CD4-positive, alpha-beta T cell treated with Interleukin-15 for 4 hours (primary cell): ENCODE measurements around the gene R3HDM2.
"Not testable (repeated sequence)": the region's sequence is repeated elsewhere in the genome, so short reads cannot be mapped to it uniquely, and the experiment has no call there.

Source experiments
- DNase-seq: peaks from one replicate; pipeline ENCODE4 v3.0.0-alpha.2; 2020; ENCODE audit warnings: low spot score

The R3HDM2 gene

DNA sequence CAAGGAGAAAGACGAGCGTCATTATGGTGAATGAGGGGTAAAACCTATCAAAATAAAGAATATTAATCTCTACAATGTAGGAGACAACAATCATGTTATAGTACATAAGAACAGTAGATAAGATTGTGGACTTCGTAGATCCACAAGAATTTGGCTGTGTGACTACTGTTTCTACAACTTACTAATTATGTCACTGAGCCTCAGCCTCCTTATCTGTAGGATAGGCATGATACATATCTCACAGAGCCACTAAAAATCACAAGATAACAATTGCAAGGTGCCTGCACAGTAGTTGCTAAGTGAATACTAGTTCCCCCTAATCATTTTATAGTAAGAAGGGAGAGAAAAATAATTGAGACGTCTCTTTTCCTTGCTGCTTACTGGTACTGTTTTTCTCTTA, 101.6 kb downstream of the R3HDM2 start:
- DNase-seq: no peak

DNA sequence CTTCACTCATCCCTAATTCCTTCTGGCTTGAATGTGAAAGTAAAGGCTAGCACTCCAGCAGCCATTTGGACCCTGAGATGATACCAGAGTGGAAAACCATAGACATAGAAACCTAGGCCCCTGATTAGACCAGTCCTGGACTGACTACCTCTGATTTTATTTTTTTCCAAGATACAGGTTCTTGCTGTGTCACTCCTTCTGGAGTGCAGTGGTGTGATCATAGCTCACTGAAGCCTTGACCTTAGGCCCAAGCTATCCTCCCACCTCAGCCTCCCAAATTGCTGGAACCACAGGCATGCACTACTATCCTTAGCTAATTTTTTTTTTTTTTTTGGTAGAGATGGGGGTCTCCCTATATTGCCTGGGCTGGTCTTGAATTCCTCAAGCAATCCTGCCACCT, 105.4 kb downstream of the R3HDM2 start:
- no peak for DNase-seq

DNA sequence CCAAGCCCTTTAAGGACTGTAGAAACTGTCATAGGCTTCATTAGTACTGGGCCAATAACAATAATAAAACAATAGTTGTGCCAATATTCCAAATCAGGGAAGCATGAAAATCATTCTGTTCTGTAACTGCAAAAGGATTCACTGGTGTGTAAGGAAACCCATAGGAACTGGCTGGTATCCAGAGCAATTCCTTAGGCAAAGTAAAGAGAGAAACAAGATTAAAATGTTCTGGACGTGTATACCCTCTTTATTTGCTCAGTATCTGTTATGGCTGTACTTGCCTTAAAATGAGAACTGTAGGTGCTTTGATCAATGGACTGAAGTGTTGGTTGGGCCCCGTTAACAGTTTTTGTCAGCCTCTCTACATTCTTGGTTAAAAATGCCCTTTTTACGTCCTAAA, 107.4 kb downstream of the R3HDM2 start:
- DNase-seq: no peak

DNA sequence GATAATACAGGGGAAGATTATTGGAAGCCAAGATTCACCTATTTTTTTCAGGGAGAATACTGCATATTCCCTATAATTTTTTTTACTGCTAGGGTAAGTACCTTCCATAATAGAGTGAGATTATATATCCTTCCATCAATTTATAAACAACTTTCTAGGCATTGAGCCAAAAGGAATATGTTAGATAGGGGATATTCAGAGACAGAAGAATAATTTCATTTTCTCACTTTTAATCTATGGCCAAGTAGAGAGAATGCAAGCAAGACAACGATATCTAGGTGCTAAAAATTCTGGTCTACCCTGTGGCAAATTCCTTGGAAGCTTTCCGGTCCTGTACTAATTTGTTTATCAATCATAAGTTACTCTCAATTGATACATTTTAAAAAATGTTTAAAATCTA, 110.2 kb downstream of the R3HDM2 start:
- DNase-seq: no peak

DNA sequence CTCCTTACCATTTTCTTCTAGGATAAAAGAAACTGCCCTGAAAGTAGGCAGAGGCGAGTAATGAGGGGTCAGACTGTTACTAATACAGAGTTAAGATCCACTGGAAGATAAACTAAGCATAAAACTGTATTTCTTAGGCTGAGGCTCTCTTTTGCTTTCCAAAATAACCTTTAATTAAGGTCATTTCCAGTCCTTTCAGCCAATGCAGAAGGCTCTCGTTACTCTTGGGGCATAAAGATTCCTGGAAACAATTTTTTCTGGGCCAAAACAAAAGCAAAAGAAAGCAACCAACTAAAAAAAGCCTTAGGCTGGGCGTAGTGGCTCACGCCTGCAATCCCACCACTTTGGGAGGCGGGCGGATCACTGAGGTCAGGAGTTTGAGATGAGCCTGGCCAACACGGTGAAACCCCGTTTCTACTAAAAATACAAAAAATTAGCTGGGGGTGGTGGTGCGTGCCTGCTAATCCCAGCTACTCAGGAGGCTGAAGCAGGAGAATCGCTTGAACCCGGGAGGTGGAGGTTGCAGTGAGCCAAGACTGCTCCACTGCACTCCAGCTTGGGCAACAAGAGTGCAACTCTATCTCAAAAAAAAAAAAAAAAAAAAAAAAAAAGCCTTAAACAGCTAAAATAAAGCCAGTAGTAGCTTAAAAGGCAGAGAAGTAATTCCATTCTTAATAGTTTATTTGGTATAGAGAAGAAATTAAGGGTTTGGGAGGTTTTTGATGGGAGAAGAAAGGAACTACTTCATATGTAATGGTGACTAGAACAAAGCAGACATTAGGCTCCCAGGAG, 111.0 kb downstream of the R3HDM2 start:
- DNase-seq: no peak

DNA sequence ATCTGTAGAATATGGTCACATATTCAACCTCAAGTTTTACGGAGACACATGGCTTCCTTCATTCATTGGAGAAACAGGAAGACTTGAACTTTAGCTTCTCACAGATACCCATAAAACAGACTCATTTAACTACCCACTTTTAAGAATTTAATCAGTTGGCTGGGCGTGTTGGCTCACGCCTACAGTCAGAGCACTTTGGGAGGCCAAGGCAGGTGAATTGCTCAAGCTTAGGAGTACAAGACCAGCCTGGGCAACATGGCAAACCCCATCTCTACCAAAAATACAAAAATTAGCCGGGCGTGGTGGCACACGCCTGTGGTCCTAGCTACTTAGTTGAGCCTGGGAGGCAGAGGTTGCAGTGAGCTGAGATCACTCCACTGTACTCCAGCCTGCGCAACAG, 115.2 kb downstream of the R3HDM2 start:
- DNase-seq: no peak

DNA sequence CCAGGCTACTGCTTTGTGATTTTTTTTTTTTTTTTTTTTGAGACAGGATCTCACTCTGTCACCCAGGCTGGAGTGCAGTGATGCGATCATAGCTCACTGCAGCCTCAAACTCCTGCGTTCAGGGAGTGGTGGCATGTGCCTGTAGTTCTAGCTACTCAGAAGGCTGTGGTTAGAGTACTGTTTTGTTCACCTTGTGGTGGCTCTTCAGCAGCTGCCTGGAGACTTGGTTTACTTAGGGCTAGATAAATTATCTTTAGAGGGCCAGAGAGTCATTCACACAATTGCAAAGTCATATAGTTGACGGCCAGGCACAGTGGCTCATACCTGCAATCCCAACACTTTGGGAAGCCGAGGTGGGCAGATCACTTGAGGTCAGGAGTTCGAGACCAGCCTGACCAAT, 118.6 kb downstream of the R3HDM2 start:
- not testable (repeated sequence) for DNase-seq

DNA sequence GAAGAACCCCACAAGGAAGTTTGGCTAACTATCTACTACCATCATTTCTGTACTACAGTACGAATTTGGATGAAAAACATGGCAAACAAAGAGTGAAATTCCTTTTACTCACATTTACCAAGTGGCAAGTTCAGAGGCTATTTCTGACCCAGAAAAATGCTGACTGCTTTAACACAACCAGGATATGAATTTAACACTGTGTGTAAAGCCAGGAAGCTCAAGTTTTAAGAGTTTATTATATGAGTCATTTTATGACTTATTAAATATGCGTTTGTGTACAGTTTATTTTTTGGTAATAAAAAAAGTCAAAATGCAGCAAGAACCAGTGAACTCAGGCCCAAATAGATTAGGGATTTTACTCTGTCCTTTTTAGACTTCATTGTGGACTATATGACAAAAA, 121.4 kb downstream of the R3HDM2 start:
- no peak for DNase-seq

DNA sequence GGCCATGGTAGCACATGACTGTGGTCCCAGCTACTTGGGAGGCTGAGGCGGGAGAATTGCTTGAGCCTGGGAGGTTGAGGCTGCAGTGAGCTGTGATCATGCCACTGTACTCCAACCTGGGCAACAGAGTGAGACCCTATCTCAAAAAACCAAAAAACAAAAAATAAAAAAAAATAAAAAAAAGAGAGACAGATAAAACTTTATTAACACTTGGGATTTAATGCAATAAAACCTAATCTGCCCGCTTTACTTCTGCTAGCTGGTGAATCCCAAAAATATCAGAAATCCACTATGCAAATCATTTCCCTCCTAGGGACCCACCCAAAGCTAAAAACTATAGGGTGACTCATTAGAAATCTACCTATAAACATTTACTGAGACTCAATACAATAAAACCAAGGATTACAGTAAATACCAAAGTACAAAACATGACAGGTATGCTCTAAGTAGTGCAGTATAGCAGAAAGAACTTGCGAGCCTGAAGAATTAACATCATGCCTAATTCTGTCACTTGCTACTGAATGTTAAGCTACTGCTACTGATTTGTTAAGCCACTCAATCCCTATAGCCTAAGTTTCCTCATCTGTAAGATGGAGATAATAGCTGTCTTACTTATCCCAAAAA, 129.8 kb downstream of the R3HDM2 start:
- no peak for DNase-seq

DNA sequence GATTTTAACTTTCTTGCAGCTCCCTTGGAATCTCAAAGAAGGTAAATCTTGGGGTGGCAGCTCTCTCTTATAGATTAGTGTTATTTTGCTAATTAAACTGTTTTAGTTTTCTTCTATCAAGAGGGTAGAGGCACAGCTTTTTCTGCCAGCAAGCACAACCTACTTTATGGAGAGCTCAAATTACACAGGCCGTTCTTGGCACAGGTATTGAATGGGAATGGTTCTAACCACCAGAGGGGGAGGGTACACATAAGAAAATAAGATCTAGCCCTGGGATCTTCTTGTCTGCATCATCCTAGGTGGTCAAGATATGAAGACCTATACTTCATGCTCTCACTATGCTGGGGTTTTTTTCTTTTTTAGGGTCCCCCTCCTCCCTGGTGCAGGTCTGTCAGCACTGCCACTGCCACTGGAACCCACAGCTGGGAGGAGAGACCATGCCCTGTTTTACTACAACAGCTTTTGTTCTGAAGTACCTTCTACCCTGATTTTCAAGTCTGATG, 131.3 kb downstream of the R3HDM2 start:
- DNase-seq: no peak

DNA sequence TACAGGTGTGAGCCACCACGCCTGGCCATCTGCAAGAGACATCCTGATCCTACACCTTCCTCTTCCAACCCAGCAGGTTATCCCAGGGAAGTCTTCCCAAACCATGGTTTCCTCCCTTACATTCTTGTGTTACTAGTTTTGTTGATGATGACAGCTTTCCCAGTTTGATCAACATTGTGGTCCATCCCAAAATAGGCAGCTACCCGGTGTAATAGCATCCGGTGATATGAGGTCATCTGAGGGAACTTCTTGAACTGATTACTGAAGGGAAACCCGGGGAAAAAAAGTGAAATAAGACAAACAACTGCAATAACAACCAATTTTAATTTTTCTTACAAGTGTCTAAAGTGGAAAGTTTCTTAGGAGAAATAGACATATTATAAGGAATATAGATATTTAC, 134.6 kb downstream of the R3HDM2 start:
- no peak for DNase-seq

DNA sequence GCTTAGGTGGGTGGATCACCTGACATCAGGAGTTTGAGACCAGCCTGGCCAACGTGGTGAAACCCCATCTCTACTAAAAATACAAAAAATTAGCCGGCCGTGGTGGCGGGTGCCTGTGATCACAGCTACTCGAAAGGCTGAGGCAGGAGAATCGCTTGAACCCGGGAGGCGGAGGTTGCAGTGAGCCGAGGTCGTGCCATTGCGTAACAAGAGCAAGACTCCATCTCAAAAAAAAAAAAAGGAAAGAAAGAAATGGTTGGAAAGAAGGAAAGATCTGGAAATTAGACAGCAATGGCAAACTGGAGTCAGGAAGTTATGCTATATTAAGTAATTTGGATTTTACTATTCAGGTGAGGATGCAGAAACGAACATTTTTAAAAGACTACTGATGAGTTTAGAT, 148.8 kb downstream of the R3HDM2 start:
- DNase-seq: not testable (repeated sequence)

DNA sequence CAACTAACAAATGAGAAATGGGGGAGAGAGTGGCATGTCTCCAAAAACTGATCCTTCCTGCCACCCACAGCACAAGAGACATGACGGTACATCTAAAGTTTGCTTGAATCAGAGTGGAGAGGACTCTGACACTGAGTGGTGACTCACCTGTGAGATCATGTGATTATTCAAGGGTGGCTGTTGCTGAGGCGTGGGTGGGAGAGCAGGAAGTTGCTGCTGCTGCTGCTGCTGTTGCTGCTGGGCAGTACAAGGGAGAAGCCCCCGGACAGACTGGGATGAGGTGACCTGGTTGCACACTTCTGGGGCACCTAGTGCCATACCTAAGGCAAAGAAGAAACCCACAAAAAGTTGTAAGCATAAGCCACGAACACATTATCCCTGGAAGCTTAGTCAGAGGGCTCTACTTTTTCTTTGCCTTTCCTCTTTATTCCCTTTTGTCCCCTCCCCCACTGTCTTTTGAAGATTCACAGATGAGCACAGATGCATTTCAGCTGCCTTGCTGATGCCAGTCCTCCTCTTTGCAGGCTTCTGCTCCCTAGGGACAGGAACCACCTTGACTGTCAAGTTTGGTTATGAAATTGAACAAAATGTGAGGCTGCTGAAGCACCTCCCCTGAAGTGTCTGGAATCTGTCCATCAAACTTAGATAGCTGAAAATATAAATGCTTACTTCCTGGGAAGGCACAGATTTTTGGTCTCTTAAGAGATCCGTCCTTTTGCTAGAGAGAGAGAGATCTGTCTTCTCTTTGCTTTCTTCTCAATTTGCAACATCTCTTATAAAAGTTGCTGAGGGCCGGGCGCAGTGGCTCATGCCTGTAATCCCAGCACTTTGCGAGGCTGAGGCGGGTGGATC, 150.4 kb downstream of the R3HDM2 start:
- DNase-seq: peak; percentile 76

DNA sequence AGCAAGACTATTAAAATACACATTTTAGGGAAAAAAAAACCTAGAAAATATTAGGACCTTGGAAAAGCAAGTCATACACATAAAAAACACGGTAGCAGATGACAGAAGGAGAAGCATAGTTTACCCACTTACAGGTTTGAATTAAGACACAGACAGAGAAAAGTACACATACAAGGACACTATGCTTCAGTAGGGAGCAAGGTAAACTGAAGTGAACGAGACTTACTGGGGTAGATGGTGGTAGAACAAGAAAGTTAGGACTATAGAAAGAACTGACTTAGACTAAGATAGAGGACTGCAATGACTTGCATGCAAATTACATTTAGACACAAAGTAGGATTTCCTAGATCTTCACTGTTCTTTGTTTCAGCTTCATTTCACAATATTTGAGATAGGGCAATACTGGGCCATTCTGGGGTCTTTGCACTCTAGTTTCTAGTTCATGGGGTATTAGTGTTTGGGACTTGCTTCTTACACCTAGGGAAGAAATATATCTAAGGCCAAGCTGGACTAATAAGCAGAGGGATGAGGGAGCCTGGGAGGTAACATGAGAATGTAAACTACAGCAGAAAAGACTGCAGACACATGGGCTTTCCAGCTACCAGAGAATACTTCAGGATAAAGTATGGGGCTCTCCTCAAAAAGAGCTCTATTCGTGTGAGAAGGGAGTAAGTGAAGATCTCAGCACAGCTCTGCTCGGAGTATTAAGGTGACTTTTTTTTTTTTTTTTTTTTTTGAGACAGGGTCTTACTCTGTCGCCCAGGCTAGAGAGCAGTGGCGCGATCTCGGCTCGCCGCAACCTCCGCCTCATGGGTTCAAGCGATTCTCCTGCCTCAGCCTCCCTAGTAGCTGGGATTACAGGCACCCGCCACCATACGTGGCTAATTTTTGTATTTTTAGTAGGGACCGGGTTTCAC, 152.1 kb downstream of the R3HDM2 start:
- no peak for DNase-seq

DNA sequence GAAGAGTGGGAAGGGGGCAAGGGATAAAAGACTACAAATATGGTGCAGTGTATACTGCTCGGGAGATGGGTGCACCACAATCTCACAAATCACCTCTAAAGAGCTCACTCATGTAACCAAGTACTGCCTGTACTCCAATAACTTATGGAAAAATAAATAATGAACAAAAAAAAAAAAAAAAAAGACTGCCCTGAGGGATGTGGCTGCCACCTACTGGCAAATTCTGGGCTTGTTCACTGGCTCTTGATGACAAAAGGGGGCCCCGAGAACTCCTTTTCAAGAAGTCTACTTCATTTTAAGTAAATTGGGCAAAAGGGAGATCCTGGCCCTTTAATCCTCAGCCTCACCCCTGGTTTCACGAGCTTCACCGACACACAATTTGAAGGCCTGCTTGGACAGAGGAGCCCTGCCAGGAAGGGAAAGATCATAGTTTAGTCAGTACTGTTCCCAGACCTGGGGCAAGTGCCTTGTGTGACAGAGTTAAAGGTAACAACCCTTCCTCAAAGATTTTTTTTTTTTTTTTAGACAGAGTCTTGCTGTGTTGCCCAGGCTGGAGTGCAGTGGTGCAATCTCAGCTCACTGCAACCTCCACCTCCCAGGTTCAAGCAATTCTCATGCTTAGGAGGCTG, 153.8 kb downstream of the R3HDM2 start:
- DNase-seq: no peak

DNA sequence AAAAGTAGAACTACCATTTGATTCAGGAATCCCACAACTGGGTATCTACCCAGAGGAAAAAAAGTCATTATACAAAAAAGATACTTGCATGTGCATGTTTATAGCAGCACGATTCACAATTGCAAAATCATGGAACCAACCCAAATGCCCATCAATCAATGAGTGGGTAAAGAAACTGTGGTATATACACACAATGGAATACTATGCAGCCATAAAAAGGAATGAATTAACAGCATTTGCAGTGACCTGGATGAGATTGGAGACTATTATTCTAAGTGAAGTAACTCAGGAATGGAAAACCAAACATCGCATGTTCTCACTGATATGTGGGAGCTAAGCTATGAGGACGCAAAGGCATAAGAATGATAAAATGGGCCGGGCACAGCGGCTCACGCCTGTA, 154.6 kb downstream of the R3HDM2 start:
- not testable (repeated sequence) for DNase-seq

DNA sequence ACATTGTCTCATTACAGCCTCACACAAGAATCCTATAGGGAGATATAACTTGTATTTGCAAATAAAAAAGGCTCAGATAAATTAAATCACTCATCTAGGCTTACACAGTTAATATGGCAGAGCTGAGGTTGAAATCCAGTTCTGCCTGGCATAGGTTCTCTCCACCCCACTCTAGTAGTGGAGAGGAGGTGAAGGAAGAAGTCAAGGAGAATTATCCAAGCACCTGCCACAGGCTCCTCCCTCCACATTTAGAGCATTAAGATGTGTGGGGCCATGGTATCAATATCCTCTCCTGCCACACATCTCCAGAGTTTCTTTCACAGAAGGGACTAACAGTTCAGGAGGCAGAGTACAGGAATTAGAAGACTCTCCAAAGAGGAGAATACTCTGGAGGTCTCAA, 157.3 kb downstream of the R3HDM2 start:
- DNase-seq: no peak

DNA sequence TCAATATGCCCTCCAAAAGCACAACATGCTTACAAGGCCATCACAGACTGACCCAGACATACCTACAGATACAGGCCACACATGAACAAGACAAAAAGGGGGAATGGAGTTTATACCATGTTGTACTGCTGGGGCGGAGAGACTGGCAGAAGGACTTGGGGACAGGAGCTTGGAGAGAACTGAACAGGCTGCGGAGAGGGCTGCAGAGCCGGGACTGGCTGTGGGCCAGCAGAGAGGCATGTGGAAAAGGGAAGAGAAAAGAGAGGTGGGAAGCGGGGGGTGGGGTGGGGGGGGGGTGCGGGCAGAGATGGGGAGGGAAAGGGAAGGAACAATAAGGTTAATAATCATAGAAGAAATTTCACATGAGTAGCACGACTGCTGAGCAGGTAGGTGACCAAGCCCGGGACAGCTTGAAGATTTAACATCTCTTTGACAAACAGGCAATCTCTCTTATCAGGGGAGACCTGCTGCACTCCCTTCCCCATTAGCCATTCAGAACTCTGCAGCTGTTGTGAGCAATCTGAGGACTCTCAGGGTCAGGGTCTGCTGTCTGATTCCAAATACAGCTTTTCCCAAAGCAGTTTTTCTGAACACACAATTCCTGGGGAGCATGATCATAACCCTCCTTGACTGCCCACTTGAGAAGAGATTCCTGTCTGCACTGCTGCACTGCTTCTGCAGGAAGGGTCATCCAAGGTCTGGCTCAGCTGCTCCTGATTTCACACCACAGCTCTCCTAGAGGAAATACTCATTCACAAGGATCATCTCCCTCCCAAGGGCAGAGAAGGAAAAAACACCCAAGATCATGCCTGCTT, 158.3 kb downstream of the R3HDM2 start:
- DNase-seq: no peak

DNA sequence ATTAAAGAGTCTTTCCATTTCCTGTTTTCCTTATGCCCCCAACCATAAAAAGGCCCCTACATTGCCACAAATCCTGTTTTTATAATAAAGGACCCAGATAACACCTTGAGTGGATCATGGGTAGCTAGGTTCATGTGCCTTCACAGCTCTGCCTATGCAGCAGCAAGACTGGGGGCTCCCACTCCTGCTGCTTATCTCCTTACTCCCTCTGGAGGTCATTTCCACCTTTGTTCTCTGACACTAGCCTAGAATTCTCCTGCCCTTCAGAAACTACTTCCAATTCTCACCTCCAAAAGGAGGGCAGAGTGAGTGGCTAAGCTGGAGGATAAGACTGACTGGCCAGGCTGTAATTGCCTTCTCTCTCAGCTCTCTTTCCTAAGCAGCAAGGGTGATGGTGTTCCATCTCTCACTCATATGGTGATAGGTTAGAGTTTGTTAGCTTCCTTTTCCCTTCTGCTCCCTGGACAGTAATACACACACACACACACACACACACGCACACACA, 159.8 kb downstream of the R3HDM2 start:
- no peak for DNase-seq

DNA sequence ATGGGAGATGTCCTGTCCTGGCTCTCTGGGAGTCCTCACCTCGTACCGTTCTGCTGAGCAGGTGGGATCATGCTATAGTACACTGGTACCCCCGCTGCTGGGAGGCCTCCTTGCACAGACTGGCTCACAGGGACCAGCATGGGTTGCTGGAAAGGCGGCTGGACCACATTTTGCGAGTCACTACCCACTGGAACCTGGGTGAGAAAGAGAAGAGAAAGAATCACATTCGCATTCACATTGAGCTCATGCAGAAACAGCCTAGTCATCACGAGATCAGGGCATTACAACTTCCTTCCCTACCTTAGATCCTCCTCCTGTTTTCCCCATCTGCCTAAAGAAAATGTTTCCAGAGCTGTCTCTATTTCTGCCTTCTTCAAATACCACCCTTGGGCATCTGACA, 162.6 kb downstream of the R3HDM2 start:
- no peak for DNase-seq
